H1 (cell line): Measurements from ENCODE around the gene SND1. TPM values are rescaled to one million over a fixed set of nuclear protein-coding genes. Genes with fewer than 3 reads are reported as not detected.

ENCODE experiments used
- ASH2L ChIP-seq: fragments of 200-600, 300-600 bp; sonication (generic); IDR thresholded peaks from one replicate; pipeline ENCODE4 v1.7.1; 2017; ENCODE audit warnings: low read length
- CHD1 ChIP-seq: IDR thresholded peaks from 2 replicates; pipeline ENCODE4 v1.6.1; 2012; ENCODE audit warnings: low read depth, low read length, improper control_type of control experiment
- CTBP2 ChIP-seq: IDR thresholded peaks from 2 replicates; pipeline ENCODE4 v1.7.0; 2011; ENCODE audit warnings: borderline replicate concordance, mild to moderate bottlenecking, moderate library complexity, mixed read lengths, low read length; ENCODE audit not compliant: insufficient read depth, insufficient read length
- EZH2 ChIP-seq: fragments of 200-600 bp; sonication (generic); IDR thresholded peaks from 2 replicates; pipeline ENCODE4 v1.7.1; 2012; ENCODE audit warnings: low read depth, mild to moderate bottlenecking, moderate library complexity, low read length, inconsistent platforms; ENCODE audit not compliant: severe bottlenecking
- JUN ChIP-seq: IDR thresholded peaks from 2 replicates; pipeline ENCODE4 v1.6.1; 2011; ENCODE audit warnings: low read depth, mild to moderate bottlenecking, improper control_type of control experiment, low read length
- RAD21 ChIP-seq, 2 experiments: IDR thresholded peaks in 1 of 2; conservative IDR thresholded peaks in 1 of 2; 2 replicates each; pipeline ENCODE4 v1.6.1; 2011; ENCODE audit warnings: low read depth in 2 of 2, low read length in 2 of 2, improper control_type of control experiment in 1 of 2, inconsistent platforms in 1 of 2, mild to moderate bottlenecking in 1 of 2, moderate library complexity in 1 of 2
- RFX5 ChIP-seq: IDR thresholded peaks from 2 replicates; pipeline ENCODE4 v1.6.1; 2011; ENCODE audit warnings: low read depth, low read length, improper control_type of control experiment, borderline replicate concordance
- RXRA ChIP-seq: IDR thresholded peaks from 2 replicates; pipeline ENCODE4 v1.6.1; 2011; ENCODE audit warnings: low read depth, mild to moderate bottlenecking, low read length, moderate library complexity; ENCODE audit not compliant: insufficient read depth
- SIRT6 ChIP-seq: IDR thresholded peaks from one replicate; pipeline ENCODE4 v1.7.1; 2012; ENCODE audit warnings: low read length, inconsistent platforms
- SIX5 ChIP-seq: IDR thresholded peaks from 2 replicates; pipeline ENCODE4 v1.6.1; 2011; ENCODE audit warnings: mild to moderate bottlenecking, low read depth, low read length
- TCF12 ChIP-seq: IDR thresholded peaks from 2 replicates; pipeline ENCODE4 v1.6.1; 2011; ENCODE audit warnings: low read depth, mild to moderate bottlenecking, low read length
- polyA plus RNA-seq, 7 experiments: library from polyadenylated mRNA; depleted of rRNA in 3 of 7; stranded (reverse) in 5 of 7; unstranded in 2 of 7; fragments of >200 nt in 5 of 7; fragments of 200-250 nt in 2 of 7; gene quantifications; 1 replicate in 5 of 7; 2 replicates in 1 of 7; 4 replicates in 1 of 7; pipeline versions ENCODE4 v1.2.1 to v1.2.3, GENCODE V29; 2011 to 2013; ENCODE audit warnings: missing spikeins in 2 of 7, mixed read lengths in 2 of 7
- total RNA-seq: library from RNA; stranded (reverse); fragmentation: NEBNext Ultra II Directional; extraction: Animal tissue kit (Norgen Biotek cat#: 25700); gene quantifications from 2 replicates; pipeline ENCODE4 v1.2.1, GENCODE V29; 2021
- TF ChIP-seq, protein P1 (sequence below): fragments of 300-600 bp; sonication (generic); IDR thresholded peaks from 2 replicates; pipeline ENCODE4 v1.7.1; 2012; ENCODE audit warnings: low read length, moderate library complexity, mild to moderate bottlenecking, inconsistent platforms; ENCODE audit not compliant: insufficient replicate concordance

The SND1 gene
- total and polyA plus RNA-seq, 2 of the 8 experiments (the other 6 are each of a cell fraction or from before 2014, with no cell fraction given), result 122 to 290 TPM

DNA sequence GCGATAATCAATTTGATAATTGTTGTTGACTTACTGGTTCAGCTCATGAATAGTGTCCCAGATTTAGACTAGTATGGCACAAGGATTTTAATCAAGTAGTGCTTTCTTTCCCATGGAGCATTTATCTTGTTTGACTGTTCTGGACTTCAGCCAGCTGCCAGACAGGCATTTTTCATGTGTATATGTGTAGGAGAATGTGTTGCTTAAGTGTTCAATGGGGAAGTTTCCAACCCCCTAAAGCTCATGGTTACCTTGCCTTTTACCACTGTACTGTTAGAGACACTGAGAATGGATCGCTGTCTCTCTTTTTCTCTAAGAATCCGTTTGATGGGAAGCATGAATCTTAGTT lies 275.3 kb downstream of the SND1 start (continued):
- TF ChIP-seq, protein P1, sequence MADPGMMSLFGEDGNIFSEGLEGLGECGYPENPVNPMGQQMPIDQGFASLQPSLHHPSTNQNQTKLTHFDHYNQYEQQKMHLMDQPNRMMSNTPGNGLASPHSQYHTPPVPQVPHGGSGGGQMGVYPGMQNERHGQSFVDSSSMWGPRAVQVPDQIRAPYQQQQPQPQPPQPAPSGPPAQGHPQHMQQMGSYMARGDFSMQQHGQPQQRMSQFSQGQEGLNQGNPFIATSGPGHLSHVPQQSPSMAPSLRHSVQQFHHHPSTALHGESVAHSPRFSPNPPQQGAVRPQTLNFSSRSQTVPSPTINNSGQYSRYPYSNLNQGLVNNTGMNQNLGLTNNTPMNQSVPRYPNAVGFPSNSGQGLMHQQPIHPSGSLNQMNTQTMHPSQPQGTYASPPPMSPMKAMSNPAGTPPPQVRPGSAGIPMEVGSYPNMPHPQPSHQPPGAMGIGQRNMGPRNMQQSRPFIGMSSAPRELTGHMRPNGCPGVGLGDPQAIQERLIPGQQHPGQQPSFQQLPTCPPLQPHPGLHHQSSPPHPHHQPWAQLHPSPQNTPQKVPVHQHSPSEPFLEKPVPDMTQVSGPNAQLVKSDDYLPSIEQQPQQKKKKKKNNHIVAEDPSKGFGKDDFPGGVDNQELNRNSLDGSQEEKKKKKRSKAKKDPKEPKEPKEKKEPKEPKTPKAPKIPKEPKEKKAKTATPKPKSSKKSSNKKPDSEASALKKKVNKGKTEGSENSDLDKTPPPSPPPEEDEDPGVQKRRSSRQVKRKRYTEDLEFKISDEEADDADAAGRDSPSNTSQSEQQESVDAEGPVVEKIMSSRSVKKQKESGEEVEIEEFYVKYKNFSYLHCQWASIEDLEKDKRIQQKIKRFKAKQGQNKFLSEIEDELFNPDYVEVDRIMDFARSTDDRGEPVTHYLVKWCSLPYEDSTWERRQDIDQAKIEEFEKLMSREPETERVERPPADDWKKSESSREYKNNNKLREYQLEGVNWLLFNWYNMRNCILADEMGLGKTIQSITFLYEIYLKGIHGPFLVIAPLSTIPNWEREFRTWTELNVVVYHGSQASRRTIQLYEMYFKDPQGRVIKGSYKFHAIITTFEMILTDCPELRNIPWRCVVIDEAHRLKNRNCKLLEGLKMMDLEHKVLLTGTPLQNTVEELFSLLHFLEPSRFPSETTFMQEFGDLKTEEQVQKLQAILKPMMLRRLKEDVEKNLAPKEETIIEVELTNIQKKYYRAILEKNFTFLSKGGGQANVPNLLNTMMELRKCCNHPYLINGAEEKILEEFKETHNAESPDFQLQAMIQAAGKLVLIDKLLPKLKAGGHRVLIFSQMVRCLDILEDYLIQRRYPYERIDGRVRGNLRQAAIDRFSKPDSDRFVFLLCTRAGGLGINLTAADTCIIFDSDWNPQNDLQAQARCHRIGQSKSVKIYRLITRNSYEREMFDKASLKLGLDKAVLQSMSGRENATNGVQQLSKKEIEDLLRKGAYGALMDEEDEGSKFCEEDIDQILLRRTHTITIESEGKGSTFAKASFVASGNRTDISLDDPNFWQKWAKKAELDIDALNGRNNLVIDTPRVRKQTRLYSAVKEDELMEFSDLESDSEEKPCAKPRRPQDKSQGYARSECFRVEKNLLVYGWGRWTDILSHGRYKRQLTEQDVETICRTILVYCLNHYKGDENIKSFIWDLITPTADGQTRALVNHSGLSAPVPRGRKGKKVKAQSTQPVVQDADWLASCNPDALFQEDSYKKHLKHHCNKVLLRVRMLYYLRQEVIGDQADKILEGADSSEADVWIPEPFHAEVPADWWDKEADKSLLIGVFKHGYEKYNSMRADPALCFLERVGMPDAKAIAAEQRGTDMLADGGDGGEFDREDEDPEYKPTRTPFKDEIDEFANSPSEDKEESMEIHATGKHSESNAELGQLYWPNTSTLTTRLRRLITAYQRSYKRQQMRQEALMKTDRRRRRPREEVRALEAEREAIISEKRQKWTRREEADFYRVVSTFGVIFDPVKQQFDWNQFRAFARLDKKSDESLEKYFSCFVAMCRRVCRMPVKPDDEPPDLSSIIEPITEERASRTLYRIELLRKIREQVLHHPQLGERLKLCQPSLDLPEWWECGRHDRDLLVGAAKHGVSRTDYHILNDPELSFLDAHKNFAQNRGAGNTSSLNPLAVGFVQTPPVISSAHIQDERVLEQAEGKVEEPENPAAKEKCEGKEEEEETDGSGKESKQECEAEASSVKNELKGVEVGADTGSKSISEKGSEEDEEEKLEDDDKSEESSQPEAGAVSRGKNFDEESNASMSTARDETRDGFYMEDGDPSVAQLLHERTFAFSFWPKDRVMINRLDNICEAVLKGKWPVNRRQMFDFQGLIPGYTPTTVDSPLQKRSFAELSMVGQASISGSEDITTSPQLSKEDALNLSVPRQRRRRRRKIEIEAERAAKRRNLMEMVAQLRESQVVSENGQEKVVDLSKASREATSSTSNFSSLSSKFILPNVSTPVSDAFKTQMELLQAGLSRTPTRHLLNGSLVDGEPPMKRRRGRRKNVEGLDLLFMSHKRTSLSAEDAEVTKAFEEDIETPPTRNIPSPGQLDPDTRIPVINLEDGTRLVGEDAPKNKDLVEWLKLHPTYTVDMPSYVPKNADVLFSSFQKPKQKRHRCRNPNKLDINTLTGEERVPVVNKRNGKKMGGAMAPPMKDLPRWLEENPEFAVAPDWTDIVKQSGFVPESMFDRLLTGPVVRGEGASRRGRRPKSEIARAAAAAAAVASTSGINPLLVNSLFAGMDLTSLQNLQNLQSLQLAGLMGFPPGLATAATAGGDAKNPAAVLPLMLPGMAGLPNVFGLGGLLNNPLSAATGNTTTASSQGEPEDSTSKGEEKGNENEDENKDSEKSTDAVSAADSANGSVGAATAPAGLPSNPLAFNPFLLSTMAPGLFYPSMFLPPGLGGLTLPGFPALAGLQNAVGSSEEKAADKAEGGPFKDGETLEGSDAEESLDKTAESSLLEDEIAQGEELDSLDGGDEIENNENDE, result no peak
- TF ChIP-seq RAD21 (IDR thresholded peaks at IDR 0.05 in 1 of 2, conservative IDR thresholded peaks at IDR 0.05 in 1 of 2; ENCODE audit: low read depth in 2 of 2, low read length in 2 of 2) (no peak), JUN (no peak), RFX5 (no peak), CTBP2 (no peak), EZH2 (no peak), CHD1 (no peak), RXRA (no peak), TCF12 (no peak), SIX5 (no peak), ASH2L (no peak), SIRT6 (no peak)
